Uterus (tissue), 2 donors: ENCODE measurements around the gene GPR68.

Source experiments
- POLR2A ChIP-seq, 2 donors: fragments of 450-650 bp; IDR thresholded peaks; one replicate each; pipeline ENCODE4 v1.6.1; 2016; ENCODE audit warnings: antibody characterized with exemption in 2 of 2, mild to moderate bottlenecking in 1 of 2, moderate library complexity in 1 of 2
- TF ChIP-seq, protein P1 (sequence below), 4 experiments: fragments of 200-600 bp in 2 of 4; fragments of 450-650 bp in 2 of 4; sonication (generic) in 2 of 4; IDR thresholded peaks; one replicate each; pipeline ENCODE4 v1.5.1; 2016 to 2019; ENCODE audit warnings: antibody characterized with exemption in 4 of 4, mild to moderate bottlenecking in 2 of 4, moderate library complexity in 1 of 4

- TF ChIP-seq, protein P1, sequence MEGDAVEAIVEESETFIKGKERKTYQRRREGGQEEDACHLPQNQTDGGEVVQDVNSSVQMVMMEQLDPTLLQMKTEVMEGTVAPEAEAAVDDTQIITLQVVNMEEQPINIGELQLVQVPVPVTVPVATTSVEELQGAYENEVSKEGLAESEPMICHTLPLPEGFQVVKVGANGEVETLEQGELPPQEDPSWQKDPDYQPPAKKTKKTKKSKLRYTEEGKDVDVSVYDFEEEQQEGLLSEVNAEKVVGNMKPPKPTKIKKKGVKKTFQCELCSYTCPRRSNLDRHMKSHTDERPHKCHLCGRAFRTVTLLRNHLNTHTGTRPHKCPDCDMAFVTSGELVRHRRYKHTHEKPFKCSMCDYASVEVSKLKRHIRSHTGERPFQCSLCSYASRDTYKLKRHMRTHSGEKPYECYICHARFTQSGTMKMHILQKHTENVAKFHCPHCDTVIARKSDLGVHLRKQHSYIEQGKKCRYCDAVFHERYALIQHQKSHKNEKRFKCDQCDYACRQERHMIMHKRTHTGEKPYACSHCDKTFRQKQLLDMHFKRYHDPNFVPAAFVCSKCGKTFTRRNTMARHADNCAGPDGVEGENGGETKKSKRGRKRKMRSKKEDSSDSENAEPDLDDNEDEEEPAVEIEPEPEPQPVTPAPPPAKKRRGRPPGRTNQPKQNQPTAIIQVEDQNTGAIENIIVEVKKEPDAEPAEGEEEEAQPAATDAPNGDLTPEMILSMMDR (IDR thresholded peaks at IDR 0.05) = no peak
- no peak for TF ChIP-seq POLR2A (IDR thresholded peaks at IDR 0.05)
These were observed 21.3 kb downstream of the GPR68 start for GRCh38 chr14:91223028-91223783.
